ENCODE measurements around the gene ADGRE2.

GRCh38 chr19:14703833-14704232 is 74.5 kb downstream of the ADGRE2 start:
- TF ChIP-seq CTCF (IDR thresholded peaks at IDR 0.05) (no peak), POLR2A (IDR thresholded peaks at IDR 0.05) (no peak)
